SIG-M5 (cell line): ENCODE data around the gene GRID1.

Source experiments
- DNase-seq: peaks from one replicate; lab custom pipeline; 2025; lab: John Stamatoyannopoulos, UW

GRID1 gene

GRCh38 chr10:85696893-85697292 lies 669.7 kb downstream of the GRID1 start:
- DNase-seq, result no peak

DNA sequence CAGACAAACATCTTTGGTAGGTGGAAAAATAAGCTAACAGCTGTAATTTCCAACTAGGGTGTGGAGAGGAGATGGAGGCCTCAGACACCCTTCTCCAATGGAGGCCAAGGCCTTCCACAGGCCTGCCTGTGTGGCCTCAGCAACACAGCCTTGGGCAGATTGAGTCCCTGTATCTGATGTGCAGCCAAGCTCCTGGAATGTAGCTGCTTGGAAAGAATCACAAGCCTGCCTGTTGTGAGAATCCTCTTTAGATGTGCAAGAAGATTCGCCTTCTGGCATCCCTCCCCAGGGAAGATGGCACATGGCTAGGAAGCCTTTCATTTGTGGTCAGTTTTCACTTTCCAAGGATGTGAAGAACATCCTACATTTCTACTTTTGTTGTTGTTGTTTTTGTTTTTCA lies 684.0 kb downstream of the GRID1 start:
- no peak for DNase-seq

- no peak for DNase-seq
Measured at GRCh38 chr10:85679710-85680109, 686.9 kb downstream of the GRID1 start.

DNA sequence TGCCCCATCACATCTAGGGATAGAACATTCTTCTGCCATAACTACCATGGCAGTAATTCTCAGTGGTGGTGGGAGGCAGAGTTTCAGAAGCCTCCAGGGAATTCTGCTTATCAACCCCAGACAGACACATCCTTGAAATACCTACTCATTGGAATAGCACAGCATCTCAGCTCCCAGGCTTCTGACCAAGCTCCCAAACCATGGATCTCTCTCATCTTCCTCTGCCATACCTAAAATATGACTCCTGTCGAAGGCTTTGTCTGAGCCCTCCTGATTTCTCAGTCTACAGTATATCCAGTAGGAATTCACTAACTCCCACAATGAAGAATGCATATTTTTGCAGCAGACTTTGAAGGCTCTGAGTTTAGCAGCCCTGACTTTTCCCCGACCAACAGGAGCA lies 687.5 kb downstream of the GRID1 start:
- DNase-seq, result no peak

DNA sequence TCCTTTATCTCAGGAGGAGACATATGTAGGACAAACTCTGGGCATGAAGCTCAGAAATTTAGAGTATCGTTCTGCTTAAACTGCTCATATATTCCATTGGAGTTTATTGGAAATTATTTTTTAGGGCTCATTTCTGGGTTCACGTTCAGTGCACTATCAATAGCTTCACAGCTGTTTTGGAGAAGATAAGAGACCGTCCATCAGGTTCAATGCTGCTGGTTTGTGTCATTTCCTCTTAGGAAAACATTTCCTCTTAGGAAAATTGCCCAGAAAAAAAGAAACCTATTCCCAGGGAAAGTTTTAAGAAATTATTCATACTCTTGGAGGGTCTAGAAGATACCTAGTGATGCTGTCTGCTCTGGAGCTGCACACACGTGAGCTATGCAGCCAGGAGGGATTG lies 691.7 kb downstream of the GRID1 start:
- no peak for DNase-seq

DNA sequence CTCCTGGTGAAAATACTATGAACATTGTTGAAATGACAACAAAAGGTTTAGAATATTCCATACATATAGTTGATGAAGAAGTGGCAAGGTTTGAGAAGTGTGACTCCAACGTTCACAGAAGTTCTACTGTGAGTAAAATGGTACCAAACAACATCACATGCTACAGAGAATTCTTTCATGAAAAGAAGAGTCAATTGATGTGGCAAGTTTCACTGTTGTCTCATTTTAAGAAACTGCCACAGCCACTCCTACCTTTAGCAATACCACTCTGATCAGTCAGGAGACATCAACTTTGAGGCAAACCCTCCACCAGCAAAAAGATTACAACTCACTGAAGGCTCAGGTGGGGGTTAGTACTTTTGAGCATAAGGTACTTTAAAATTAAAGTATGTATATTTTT lies 693.3 kb downstream of the GRID1 start:
- no peak for DNase-seq

- DNase-seq, result no peak
Measured at GRCh38 chr10:85671530-85671929, 695.1 kb downstream of the GRID1 start.

GRCh38 chr10:85668522-85668921 lies 698.1 kb downstream of the GRID1 start:
- DNase-seq, result no peak

DNA sequence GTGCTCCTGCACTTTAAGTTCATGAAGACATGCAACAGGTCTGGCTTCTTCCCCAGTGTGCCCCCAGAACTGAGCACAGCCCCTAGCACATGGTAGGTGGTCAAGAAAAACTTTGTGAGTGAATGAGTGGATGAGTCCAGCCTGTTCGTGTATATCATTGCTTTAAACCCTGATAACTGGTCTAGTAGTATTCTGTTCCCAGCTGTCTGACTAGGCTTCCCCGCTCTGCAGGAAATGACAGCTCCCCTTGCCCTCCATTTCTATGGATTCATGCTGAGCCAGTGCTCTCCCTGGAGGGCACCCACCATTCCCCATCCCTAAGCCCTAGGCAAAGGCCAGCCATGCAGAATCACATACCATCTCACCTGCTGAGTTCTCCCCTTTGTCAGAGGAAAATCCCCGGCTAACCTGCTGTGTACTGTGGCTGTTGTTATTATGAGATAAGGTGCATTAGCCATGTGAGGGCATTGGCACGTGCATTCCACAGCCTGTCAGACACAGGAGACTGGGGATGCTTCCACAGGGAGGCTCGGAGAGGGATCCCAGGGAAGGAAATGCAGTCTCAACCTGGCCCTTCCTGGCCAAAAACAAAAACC lies 698.9 kb downstream of the GRID1 start:
- no peak for DNase-seq

DNA sequence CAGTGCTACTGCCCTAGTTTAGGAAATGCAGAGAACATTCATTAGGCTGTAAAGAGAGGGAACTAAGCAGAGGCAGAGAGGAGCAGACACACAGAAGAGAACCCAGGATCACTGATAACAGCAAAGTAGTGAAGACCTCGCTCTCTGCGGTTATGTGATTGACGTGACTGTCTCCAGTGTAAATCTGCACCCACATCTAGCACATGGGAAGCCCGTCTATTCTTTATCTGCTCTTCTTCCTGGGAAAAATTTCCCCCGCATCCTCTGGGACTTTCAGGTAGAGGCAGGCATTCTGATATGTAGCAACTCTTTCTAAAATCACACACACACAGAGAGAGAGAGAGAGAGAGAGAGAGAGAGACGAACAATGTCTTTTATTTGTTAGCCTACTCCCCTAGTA lies 699.6 kb downstream of the GRID1 start:
- DNase-seq, result no peak

GRCh38 chr10:85666102-85666501 lies 700.5 kb downstream of the GRID1 start:
- DNase-seq, result no peak

DNA sequence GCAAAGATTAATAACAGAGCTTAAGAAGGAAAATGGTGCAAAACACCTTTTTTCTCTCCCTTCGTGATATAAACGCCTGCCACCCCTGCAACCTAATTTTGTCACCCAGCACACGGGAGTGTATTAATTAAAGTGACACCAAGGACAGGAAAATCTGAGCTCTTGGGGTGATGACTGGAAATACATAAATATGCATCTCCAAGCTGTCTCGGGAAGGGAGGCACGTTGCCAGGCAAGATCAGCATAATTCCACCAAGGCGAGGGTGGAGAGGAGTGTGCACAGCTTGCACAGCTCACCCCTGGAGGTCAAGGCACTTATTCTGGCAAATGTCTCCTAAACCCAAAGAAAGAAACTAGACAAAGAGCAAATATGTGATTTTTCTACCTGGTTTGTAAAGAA lies 700.9 kb downstream of the GRID1 start:
- no peak for DNase-seq

DNA sequence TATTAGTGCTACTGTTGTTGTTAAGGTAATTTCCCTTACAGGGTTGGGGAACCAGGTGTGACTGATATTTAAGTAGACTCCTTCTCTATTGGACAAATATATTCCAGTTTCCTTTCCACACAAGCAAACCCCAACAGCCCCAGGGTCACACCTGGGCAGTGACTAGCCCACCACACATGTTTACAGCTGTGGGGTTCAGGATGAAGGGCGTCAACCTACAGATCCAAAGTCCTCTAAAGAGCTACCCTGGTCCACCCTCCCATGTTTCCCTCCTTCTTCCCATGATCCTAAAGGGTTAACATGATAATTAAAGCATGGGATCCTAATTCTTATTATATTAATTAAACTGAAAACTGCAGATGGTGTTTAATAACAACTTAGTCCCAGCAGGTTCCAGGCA lies 701.5 kb downstream of the GRID1 start:
- DNase-seq, result no peak

DNA sequence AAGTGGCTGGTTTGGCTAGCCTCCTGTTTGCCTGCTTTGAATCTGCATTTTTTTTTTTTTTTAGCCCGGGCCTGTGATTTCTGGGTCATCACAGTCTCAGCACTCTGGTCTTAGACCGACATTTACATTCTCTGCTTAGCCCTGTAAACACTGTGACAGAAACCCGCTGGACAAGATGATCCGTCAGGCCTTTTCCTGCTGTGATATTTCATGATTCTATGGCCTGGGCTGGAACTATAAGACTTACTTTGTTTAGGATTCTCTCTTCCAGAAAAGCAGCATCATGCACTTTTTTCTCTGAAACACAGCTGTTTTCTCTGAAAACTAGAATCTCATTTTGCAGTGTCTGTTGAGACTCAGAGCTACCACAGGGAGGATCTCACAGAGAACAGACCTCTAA lies 705.5 kb downstream of the GRID1 start:
- no peak for DNase-seq

DNA sequence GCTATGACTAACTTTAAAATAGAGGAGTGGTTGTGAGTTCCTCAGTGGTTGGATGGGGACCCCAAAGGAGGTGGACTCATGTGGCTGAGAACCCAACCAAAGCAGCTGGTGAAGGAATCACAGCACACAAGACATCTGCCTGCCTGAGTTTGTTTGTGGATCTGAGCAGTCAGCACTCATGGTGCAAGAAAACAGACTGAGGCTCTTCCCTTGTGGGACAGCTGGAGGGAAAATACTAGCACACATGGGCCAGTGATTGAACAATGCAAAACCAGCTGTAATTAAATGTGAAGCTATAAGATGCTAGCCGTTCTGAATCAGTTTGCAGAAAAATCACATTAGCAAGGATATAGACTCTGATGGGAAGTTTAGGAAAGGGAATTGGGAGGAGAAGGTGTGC lies 707.3 kb downstream of the GRID1 start:
- DNase-seq, result no peak

DNA sequence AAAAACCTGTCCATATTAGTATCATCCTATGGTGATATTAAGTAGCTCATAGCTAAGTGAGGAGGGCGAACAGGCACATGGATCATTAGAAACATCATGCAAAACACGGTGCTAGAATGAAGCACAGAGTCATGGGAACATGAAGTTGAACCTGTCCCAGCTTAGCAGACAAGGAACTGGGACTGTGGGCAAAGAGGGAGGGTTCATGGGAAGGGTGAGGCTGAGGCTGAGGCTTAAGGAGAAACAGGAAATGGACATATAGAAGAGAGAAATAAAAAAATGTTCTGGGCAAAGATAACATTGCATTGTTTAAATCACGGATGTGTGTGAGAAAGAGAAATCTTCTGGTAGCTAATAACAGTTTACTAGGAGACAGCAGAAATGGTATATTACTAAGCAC lies 708.1 kb downstream of the GRID1 start:
- DNase-seq, result no peak

- no peak for DNase-seq
Measured at GRCh38 chr10:85657476-85658113, 709.0 kb downstream of the GRID1 start.

- no peak for DNase-seq
Measured at GRCh38 chr10:85655411-85655810, 711.2 kb downstream of the GRID1 start.

- no peak for DNase-seq
Measured at GRCh38 chr10:85651497-85651882, 715.1 kb downstream of the GRID1 start.

DNA sequence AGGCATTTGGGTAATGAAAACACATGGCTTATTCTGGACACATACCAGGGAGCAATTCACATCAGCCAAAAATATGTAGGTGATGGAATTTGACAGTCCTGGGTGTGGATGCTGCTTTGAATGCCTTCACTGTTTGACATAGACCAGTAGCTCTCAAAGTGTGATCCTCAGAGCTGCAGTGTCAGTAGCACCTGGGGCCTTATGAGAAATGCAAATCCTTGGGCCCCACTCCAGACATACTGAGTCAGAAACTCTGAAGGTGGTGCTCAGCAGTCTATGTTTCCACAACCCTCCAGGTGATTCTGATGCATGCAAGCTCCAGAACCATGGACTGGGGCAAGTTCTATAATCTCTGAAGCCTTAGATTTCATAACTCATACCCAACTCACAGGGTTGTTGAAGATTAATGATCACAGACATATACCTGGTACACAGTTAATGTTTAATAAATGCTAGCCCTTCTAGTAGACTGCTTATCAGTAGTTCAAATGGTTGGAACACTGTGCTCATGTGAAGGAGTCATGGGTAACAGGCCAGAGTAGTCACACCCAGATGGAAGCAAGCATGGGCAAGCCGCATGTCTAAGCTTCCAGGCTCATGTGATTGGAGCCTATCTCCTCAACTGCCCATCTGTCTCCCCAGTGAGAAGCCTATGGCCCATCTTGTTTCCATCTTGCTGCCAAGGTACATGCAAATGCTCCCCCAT lies 715.7 kb downstream of the GRID1 start:
- no peak for DNase-seq

DNA sequence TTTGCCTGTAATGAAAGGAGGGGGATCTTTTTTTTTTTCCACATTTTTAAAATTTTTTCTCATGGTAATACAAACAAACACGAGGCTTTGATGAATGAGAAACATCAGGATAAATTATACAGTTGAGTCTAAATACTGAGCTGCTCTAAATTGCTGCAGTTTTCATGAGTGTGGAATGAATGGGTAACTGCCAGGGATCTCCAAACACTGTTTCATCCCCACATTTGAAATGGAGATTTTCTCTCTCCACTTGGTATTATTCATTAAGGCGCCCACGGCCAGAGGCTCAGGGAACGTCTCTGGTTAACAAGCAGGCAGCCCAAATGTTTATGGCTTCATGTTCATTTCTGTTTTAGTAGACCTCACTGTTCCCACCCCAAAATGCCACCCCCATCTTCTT lies 717.1 kb downstream of the GRID1 start:
- DNase-seq, result no peak

DNA sequence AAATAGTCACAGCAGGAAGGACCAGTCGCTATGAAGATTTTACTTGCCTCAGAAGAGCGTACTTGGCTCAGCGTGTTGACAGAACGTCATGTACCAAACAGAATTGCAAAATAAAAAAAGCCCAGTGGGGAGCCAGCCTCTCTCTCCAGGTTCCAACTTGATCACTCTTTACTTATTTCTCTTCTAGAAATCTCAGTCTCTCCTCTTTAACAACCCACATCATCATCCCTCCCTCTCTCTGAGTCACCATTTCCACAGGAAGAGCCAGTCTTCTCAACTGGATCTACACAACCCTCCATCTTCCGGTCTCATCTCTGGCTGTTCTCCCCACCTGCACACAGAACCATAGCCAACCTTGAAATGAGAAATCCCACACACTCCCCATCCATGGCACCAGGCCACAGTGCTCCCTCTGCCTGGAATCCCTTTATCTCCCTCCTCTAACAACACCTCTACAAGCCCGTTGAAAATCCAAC lies 718.3 kb downstream of the GRID1 start:
- no peak for DNase-seq

DNA sequence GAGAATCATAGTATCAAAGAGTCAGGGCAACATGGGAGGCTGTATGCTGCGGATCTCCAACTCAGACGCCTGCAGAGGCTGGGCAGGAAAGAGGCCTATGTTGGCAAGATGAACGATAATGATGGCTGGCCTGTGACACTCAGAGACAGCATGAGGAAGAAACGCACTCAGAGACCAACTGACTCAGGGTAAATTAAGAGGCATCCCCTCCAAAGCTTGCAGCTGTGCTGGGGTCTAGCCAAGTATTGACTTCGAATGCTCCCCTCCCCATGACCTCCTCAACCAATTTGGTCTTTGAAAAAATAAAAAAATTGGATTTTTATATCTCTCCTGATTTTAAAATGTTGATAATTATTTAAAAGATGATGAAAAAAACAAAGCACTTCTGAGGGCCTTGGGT lies 718.9 kb downstream of the GRID1 start:
- no peak for DNase-seq
